Upper lobe of left lung (tissue), 4 donors: ENCODE results near the gene ZNF76.

Experiments
- CTCF ChIP-seq, 6 experiments: fragments of 450-650 bp in 4 of 6; fragments of 200-600 bp in 2 of 6; sonication (generic) in 2 of 6; IDR thresholded peaks; one replicate each; pipeline ENCODE4 v1.5.1; 2016 to 2019; ENCODE audit warnings: antibody characterized with exemption in 6 of 6
- EP300 ChIP-seq, 4 donors: sonication (generic); formaldehyde crosslinking; IDR thresholded peaks; one replicate each; pipeline ENCODE4 v1.5.1; 2017; ENCODE audit warnings: antibody characterized with exemption in 4 of 4, control low read depth in 2 of 4
- POLR2A ChIP-seq, 4 donors: fragments of 450-650 bp; IDR thresholded peaks; one replicate each; pipeline ENCODE4 v1.5.1; 2016 to 2017; ENCODE audit warnings: antibody characterized with exemption in 4 of 4, mild to moderate bottlenecking in 2 of 4
- POLR2AphosphoS5 ChIP-seq, 2 donors: sonication (generic); formaldehyde crosslinking; IDR thresholded peaks; one replicate each; pipeline ENCODE4 v1.5.1; 2017; ENCODE audit warnings: antibody characterized with exemption in 2 of 2

GRCh38 chr6:35242486-35242885, 17.0 kb upstream of the ZNF76 start:
- no peak for TF ChIP-seq CTCF (IDR thresholded peaks at IDR 0.05)
- TF ChIP-seq EP300 (IDR thresholded peaks at IDR 0.05) = no peak
- TF ChIP-seq POLR2A (IDR thresholded peaks at IDR 0.05) = no peak
- no peak for TF ChIP-seq POLR2AphosphoS5 (IDR thresholded peaks at IDR 0.05)
